Measurements from ENCODE around the gene SCAANT1.

Gene SCAANT1

GRCh38 chr3:63900459-63900858 is 11.7 kb downstream of the SCAANT1 start:
- no peak for DNase-seq (ENCODE audit: low read depth, low spot score)

- DNase-seq (ENCODE audit: low read depth, low spot score), result no peak
Observed at GRCh38 chr3:63900010-63900409, 12.2 kb downstream of the SCAANT1 start.

- DNase-seq (ENCODE audit: low read depth, low spot score), result no peak
Observed at GRCh38 chr3:63896332-63897030, 15.7 kb downstream of the SCAANT1 start.

- no peak for DNase-seq (ENCODE audit: low read depth, low spot score)
Observed at GRCh38 chr3:63895422-63896189, 16.6 kb downstream of the SCAANT1 start.

- no peak for DNase-seq (ENCODE audit: low read depth, low spot score)
Observed at GRCh38 chr3:63892773-63893352, 19.3 kb downstream of the SCAANT1 start.

GRCh38 chr3:63891518-63891917 is 20.7 kb downstream of the SCAANT1 start:
- DNase-seq (ENCODE audit: low read depth, low spot score), result no peak

- no peak for DNase-seq (ENCODE audit: low read depth, low spot score)
Observed at GRCh38 chr3:63886858-63887257, 25.3 kb downstream of the SCAANT1 start.

GRCh38 chr3:63880653-63881052 is 31.5 kb downstream of the SCAANT1 start:
- no peak for DNase-seq (ENCODE audit: low read depth, low spot score)

GRCh38 chr3:63878394-63879060 is 33.7 kb downstream of the SCAANT1 start:
- DNase-seq (ENCODE audit: low read depth, low spot score), result no peak

- DNase-seq (ENCODE audit: low read depth, low spot score), result no peak
Observed at GRCh38 chr3:63877737-63878393, 34.3 kb downstream of the SCAANT1 start.

GRCh38 chr3:63876260-63876659 is 35.9 kb downstream of the SCAANT1 start:
- no peak for DNase-seq (ENCODE audit: low read depth, low spot score)

GRCh38 chr3:63875510-63875909 is 36.7 kb downstream of the SCAANT1 start:
- DNase-seq (ENCODE audit: low read depth, low spot score), result no peak

- DNase-seq (ENCODE audit: low read depth, low spot score), result no peak
Observed at GRCh38 chr3:63874769-63875168, 37.4 kb downstream of the SCAANT1 start.

GRCh38 chr3:63872135-63872924 is 39.9 kb downstream of the SCAANT1 start:
- no peak for DNase-seq (ENCODE audit: low read depth, low spot score)

- no peak for DNase-seq (ENCODE audit: low read depth, low spot score)
Observed at GRCh38 chr3:63870615-63871005, 41.6 kb downstream of the SCAANT1 start.

- DNase-seq (ENCODE audit: low read depth, low spot score), result no peak
Observed at GRCh38 chr3:63869940-63870614, 42.1 kb downstream of the SCAANT1 start.

- DNase-seq (ENCODE audit: low read depth, low spot score), result no peak
Observed at GRCh38 chr3:63867225-63867624, 45.0 kb downstream of the SCAANT1 start.

- no peak for DNase-seq (ENCODE audit: low read depth, low spot score)
Observed at GRCh38 chr3:63864965-63865327, 47.2 kb downstream of the SCAANT1 start.

GRCh38 chr3:63864008-63864964 is 47.9 kb downstream of the SCAANT1 start:
- DNase-seq (ENCODE audit: low read depth, low spot score), result no peak
